Transverse colon (tissue), 4 donors: ENCODE data around the gene ODF2L.

Source experiments
- EP300 ChIP-seq: sonication (generic); formaldehyde crosslinking; IDR thresholded peaks from one replicate; pipeline ENCODE4 v1.6.1; 2017; ENCODE audit warnings: antibody characterized with exemption, low read depth
- POLR2A ChIP-seq: fragments of 450-650 bp; IDR thresholded peaks from one replicate; pipeline ENCODE4 v1.6.1; 2016; ENCODE audit warnings: antibody characterized with exemption, mild to moderate bottlenecking, moderate library complexity
- POLR2AphosphoS5 ChIP-seq, 3 donors: sonication (generic); formaldehyde crosslinking; IDR thresholded peaks; one replicate each; pipeline ENCODE4 v1.6.1; 2016; ENCODE audit warnings: antibody characterized with exemption in 3 of 3
- TF ChIP-seq, protein P1 (sequence below), 5 experiments: fragments of 200-600 bp in 3 of 5; fragments of 450-650 bp in 2 of 5; sonication (generic) in 3 of 5; IDR thresholded peaks; 1 replicate in 2 of 5; 2 replicates in 3 of 5; pipeline ENCODE4 v1.5.1; 2016 to 2017; ENCODE audit warnings: antibody characterized with exemption in 5 of 5, inconsistent platforms in 3 of 5, mild to moderate bottlenecking in 2 of 5, moderate library complexity in 1 of 5

DNA sequence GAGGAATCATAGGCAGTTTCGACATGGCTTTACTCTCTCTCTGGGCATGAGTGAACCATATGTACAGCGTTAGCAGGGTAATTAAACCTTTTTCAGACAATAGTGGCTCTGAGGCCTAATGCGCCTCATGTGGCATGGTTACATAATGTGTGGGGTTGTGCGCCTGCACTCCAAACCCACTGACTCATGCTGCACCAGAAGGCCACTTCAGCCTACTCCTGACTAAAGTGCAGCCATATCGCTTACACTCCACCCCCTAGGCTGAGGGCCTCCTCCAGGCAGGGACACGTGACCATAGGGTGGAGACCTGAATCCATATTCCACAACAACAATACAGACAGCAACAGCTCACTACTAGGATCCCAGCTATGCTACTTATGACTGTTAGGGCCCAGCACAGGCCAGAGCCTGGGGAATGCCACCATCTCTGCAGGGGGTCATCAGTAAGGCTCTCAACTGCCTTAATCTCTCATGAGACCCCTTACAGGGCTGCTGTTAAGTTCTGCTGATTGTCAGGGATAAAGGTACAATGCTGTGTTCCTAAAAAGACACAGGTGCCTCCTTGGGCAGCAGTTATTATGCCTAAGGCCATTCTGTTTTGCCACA is 13.4 kb upstream of the ODF2L start:
- no peak for TF ChIP-seq EP300
- TF ChIP-seq, protein P1, sequence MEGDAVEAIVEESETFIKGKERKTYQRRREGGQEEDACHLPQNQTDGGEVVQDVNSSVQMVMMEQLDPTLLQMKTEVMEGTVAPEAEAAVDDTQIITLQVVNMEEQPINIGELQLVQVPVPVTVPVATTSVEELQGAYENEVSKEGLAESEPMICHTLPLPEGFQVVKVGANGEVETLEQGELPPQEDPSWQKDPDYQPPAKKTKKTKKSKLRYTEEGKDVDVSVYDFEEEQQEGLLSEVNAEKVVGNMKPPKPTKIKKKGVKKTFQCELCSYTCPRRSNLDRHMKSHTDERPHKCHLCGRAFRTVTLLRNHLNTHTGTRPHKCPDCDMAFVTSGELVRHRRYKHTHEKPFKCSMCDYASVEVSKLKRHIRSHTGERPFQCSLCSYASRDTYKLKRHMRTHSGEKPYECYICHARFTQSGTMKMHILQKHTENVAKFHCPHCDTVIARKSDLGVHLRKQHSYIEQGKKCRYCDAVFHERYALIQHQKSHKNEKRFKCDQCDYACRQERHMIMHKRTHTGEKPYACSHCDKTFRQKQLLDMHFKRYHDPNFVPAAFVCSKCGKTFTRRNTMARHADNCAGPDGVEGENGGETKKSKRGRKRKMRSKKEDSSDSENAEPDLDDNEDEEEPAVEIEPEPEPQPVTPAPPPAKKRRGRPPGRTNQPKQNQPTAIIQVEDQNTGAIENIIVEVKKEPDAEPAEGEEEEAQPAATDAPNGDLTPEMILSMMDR (IDR thresholded peaks at IDR 0.05) = no peak
- TF ChIP-seq POLR2AphosphoS5 (IDR thresholded peaks at IDR 0.05) = no peak
- TF ChIP-seq POLR2A = no peak
